CD14-positive monocyte (primary cell): ENCODE data around the gene AGAP1. TPM values are rescaled to one million over a fixed set of nuclear protein-coding genes. Genes with fewer than 3 reads are reported as not detected.

Experiments
- DNase-seq, 3 donors: peaks; one replicate each; pipeline ENCODE4 v3.0.0-alpha.2; 2011 to 2022
- H2AFZ ChIP-seq: 2 replicates; pipeline ENCODE4 v1.6.0; 2012; ENCODE audit warnings: mild to moderate bottlenecking, low read depth, low read length, inconsistent platforms; ENCODE audit not compliant: insufficient read depth, poor library complexity, severe bottlenecking
- H3K27ac ChIP-seq, 2 donors: 1 replicate in 1 of 2; 2 replicates in 1 of 2; pipeline ENCODE4 v1.5.1; 2012 to 2013; ENCODE audit warnings: low read length in 2 of 2, control low read depth in 1 of 2, inconsistent platforms in 1 of 2, low read depth in 1 of 2, mild to moderate bottlenecking in 1 of 2
- H3K27me3 ChIP-seq, 2 donors: one replicate each; pipeline versions ENCODE4 v1.6.0 to v1.6.1; 2011 to 2013; ENCODE audit warnings: low read length in 2 of 2; ENCODE audit not compliant: control insufficient read depth in 2 of 2, insufficient read depth in 2 of 2
- H3K36me3 ChIP-seq, 2 donors: replicated peaks in 1 of 2; 1 replicate in 1 of 2; 2 replicates in 1 of 2; pipeline versions ENCODE4 v1.5.1 to v1.6.1; 2012 to 2013; ENCODE audit warnings: low read length in 2 of 2, control low read depth in 1 of 2, inconsistent platforms in 1 of 2, mild to moderate bottlenecking in 1 of 2; ENCODE audit not compliant: insufficient read depth in 2 of 2, control insufficient read depth in 1 of 2
- H3K4me1 ChIP-seq, 2 donors: 1 replicate in 1 of 2; 2 replicates in 1 of 2; pipeline versions ENCODE4 v1.5.1 to v1.6.1; 2012 to 2013; ENCODE audit warnings: low read length in 2 of 2, control low read depth in 1 of 2, inconsistent platforms in 1 of 2, mild to moderate bottlenecking in 1 of 2, moderate library complexity in 1 of 2; ENCODE audit not compliant: insufficient read depth in 2 of 2, control insufficient read depth in 1 of 2
- H3K4me2 ChIP-seq: replicated peaks from 2 replicates; pipeline ENCODE3; 2012; ENCODE audit warnings: low read length, moderate library complexity, mild to moderate bottlenecking; ENCODE audit not compliant: poor library complexity, severe bottlenecking; ENCODE audit errors: extremely low read depth
- H3K4me3 ChIP-seq, 3 experiments: fragments of 200-600 bp in 1 of 3; sonication (generic) in 1 of 3; replicated peaks in 1 of 3; 1 replicate in 2 of 3; 2 replicates in 1 of 3; pipeline ENCODE4 v1.5.1; 2011 to 2013; ENCODE audit warnings: low read length in 3 of 3, mild to moderate bottlenecking in 3 of 3, control low read depth in 2 of 3, low read depth in 2 of 3, inconsistent platforms in 1 of 3, moderate library complexity in 1 of 3
- H3K79me2 ChIP-seq: 2 replicates; pipeline ENCODE4 v1.6.0; 2012; ENCODE audit warnings: mild to moderate bottlenecking, control low read depth, inconsistent platforms, low read length, moderate library complexity; ENCODE audit not compliant: insufficient read depth
- H3K9ac ChIP-seq: 2 replicates; pipeline ENCODE4 v1.6.0; 2017; ENCODE audit warnings: low read length, mild to moderate bottlenecking; ENCODE audit not compliant: insufficient read depth, poor library complexity, severe bottlenecking
- H3K9me3 ChIP-seq, 2 donors: replicated peaks in 1 of 2; 1 replicate in 1 of 2; 2 replicates in 1 of 2; pipeline versions ENCODE4 v1.5.1 to v1.6.1; 2012 to 2013; ENCODE audit warnings: low read length in 2 of 2, control low read depth in 1 of 2; ENCODE audit not compliant: control insufficient read depth in 1 of 2, insufficient read depth in 1 of 2
- H4K20me1 ChIP-seq: 2 replicates; pipeline ENCODE4 v1.6.0; 2012; ENCODE audit warnings: mild to moderate bottlenecking, low read length, control low read depth, moderate library complexity; ENCODE audit not compliant: insufficient read depth
- H3K27ac Mint-ChIP-seq, 7 donors: one replicate each; pipeline ENCODE4 v1.8.0; 2020; ENCODE audit warnings: mild to moderate bottlenecking in 7 of 7, mixed read lengths in 7 of 7, moderate library complexity in 6 of 7, inconsistent platforms in 2 of 7
- H3K27me3 Mint-ChIP-seq, 3 donors: one replicate each; pipeline ENCODE4 v1.8.0; 2021 to 2022; ENCODE audit warnings: low read depth in 3 of 3, mild to moderate bottlenecking in 3 of 3, mixed read lengths in 3 of 3, moderate library complexity in 3 of 3, inconsistent platforms in 1 of 3
- H3K36me3 Mint-ChIP-seq, 2 donors: one replicate each; pipeline ENCODE4 v1.8.0; 2020; ENCODE audit warnings: mixed read lengths in 2 of 2, inconsistent platforms in 1 of 2, mild to moderate bottlenecking in 1 of 2
- H3K4me1 Mint-ChIP-seq: one replicate; pipeline ENCODE4 v1.8.0; 2020; ENCODE audit warnings: mild to moderate bottlenecking, mixed read lengths
- H3K4me3 Mint-ChIP-seq, 2 donors: one replicate each; pipeline ENCODE4 v1.8.0; 2020; ENCODE audit warnings: mild to moderate bottlenecking in 2 of 2, mixed read lengths in 2 of 2, moderate library complexity in 1 of 2
- H3K9me3 Mint-ChIP-seq, 7 donors: one replicate each; pipeline ENCODE4 v1.8.0; 2020 to 2022; ENCODE audit warnings: mixed read lengths in 7 of 7, mild to moderate bottlenecking in 6 of 7, moderate library complexity in 6 of 7, inconsistent platforms in 2 of 7
- WGBS: methylation state at CpG from one replicate; pipeline ENCODE4 v1.1.5; 2013; ENCODE audit warnings: missing lambda C conversion rate; ENCODE audit not compliant: insufficient coverage; 5-methylcytosine and 5-hydroxymethylcytosine counted together
- intact Hi-C, 2 donors: fragments of 100-400 bp; cut with micrococcal nuclease; formaldehyde crosslinking; loops; one replicate each; pipeline versions ENCODE4 v1.15.0 to v1.15.1; 2023
- polyA plus RNA-seq, 3 donors: library from polyadenylated mRNA; depleted of rRNA in 1 of 3; unstranded in 2 of 3; stranded (reverse) in 1 of 3; fragments of 300-500 nt in 2 of 3; fragments of >200 nt in 1 of 3; fragmentation: Illumina TruSeq in 2 of 3; gene quantifications; 1 replicate in 2 of 3; 2 replicates in 1 of 3; pipeline ENCODE4 v1.2.3, GENCODE V29; 2012 to 2021
- TF ChIP-seq, protein P1 (sequence below): fragments of 200-600 bp; IDR thresholded peaks from one replicate; pipeline ENCODE4 v1.8.0; 2022; ENCODE audit warnings: antibody characterized with exemption, mild to moderate bottlenecking

AGAP1 gene
- polyA plus RNA-seq, 3 donors = 0.12 TPM; not detected in 2

DNA sequence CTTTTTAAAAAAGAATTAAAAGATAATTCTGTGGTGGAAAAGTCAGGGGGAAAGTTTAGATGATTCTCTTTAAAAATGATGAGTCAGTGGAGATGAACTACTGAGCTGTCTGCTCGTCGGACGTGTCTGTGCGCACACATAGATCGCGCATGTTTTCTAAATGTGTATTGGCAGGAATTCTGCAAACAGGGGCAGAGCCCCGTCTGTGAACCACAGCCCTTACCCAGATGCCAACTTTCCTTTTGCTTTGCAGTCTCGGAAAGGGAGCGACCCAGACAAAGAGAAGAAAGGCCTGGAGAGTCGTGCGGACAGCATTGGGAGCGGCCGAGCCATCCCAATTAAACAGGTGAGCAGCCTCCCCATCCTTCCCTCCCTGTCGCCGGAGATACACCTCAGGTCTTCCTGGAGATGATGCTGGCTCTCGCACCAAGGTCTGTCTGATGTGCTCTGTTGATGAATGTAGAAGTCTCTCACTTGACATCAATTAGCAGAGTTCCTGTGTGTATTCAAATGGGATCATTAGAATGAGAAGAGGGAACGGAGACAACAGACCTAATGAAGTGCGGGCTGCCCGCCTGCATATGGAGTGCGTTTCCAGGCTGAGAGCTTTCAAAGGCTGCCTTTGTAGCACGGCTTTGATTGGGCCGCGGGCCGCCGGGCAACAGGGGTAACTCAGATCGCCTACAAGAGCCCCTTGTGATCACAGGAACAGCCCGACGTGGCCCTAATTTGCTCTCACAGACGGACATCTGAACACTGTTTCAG lies 313.3 kb downstream of the AGAP1 start:
- Histone ChIP-seq H3K9me3 (peaks cover 3 to 4% of the 10 kb centered on the region in 2 donors), H4K20me1 (no peaks in the 10 kb centered on the region), H3K27ac (no peak overlapping the region), H2AFZ (no peak overlapping the region), H3K9ac (no peak overlapping the region), H3K4me3 (no peak overlapping the region), H3K4me1 (no peaks in the 10 kb centered on the region), H3K27me3 (no peaks in the 10 kb centered on the region), H3K79me2 (no peaks in the 10 kb centered on the region), H3K4me2 (no peak overlapping the region), H3K36me3 (no peaks in the 10 kb centered on the region)
- no peaks in the 10 kb centered on the region for H3K4me1 Mint-ChIP-seq
- 92% methylated on average over 18 of the region's 29 CpGs for WGBS
- H3K27ac Mint-ChIP-seq = no peak overlapping the region
- intact Hi-C loops = no loop called here
- DNase-seq = no peak
- H3K4me3 Mint-ChIP-seq = no peak overlapping the region
- TF ChIP-seq, protein P1, sequence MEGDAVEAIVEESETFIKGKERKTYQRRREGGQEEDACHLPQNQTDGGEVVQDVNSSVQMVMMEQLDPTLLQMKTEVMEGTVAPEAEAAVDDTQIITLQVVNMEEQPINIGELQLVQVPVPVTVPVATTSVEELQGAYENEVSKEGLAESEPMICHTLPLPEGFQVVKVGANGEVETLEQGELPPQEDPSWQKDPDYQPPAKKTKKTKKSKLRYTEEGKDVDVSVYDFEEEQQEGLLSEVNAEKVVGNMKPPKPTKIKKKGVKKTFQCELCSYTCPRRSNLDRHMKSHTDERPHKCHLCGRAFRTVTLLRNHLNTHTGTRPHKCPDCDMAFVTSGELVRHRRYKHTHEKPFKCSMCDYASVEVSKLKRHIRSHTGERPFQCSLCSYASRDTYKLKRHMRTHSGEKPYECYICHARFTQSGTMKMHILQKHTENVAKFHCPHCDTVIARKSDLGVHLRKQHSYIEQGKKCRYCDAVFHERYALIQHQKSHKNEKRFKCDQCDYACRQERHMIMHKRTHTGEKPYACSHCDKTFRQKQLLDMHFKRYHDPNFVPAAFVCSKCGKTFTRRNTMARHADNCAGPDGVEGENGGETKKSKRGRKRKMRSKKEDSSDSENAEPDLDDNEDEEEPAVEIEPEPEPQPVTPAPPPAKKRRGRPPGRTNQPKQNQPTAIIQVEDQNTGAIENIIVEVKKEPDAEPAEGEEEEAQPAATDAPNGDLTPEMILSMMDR = no peak
- H3K27me3 Mint-ChIP-seq = peaks cover 0 to 2% (median 1%) of the 10 kb centered on the region in 3 donors
- no peaks in the 10 kb centered on the region for H3K36me3 Mint-ChIP-seq
- no peaks in the 10 kb centered on the region for H3K9me3 Mint-ChIP-seq

DNA sequence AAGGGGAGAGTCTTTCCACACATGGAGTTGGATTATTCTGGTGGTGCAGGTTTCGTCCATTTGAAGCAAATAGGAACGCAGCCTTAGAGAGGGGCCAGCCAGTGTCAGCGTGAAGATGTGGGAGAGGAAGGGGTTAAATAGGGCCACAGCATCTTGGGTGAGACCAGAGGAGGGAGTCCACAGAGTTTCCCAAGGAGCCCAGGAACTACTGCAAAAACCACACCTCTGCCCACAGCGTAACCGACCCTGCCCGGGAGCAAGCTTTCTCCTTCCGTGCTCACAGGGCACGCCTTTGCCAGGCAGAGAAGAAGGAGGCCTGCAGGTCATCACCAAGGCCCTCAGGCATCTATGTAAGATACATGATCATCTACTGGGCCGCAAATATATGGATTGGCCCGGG lies 314.5 kb downstream of the AGAP1 start:
- Mint-ChIP-seq H3K36me3 (no peaks in the 10 kb centered on the region), H3K27me3 (peaks cover 1 to 2% (median 2%) of the 10 kb centered on the region in 3 donors), H3K9me3 (peaks cover 0 to 3% (median 0%) of the 10 kb centered on the region in 7 donors), H3K4me3 (no peak overlapping the region), H3K4me1 (no peaks in the 10 kb centered on the region), H3K27ac (no peak overlapping the region)
- Histone ChIP-seq H3K27ac (no peak overlapping the region), H3K27me3 (no peaks in the 10 kb centered on the region), H3K9ac (no peak overlapping the region), H3K4me2 (no peak overlapping the region), H3K9me3 (no peaks in the 10 kb centered on the region), H3K4me1 (no peaks in the 10 kb centered on the region), H3K79me2 (no peaks in the 10 kb centered on the region), H3K4me3 (no peak overlapping the region), H3K36me3 (no peaks in the 10 kb centered on the region), H2AFZ (no peak overlapping the region), H4K20me1 (no peaks in the 10 kb centered on the region)
- TF ChIP-seq, protein P1 = no peak
- intact Hi-C loops = no loop called here
- no peak for DNase-seq
- 95% methylated on average over 6 of the region's 10 CpGs for WGBS
